Mesothelial cell of epicardium (in vitro differentiated cells): ENCODE data around the gene CAMK4. TPM values are rescaled to one million over a fixed set of nuclear protein-coding genes. Genes with fewer than 3 reads are reported as not detected.

Source experiments
- DNase-seq, 2 experiments: peaks; one replicate each; pipeline ENCODE4 v3.0.0; 2021; ENCODE audit warnings: low spot score in 2 of 2; ENCODE audit not compliant: unreplicated experiment in 2 of 2
- H3K27ac Mint-ChIP-seq: 2 replicates; pipeline ENCODE4 v1.8.0; 2021; ENCODE audit warnings: mixed read lengths
- H3K27me3 Mint-ChIP-seq: 2 replicates; pipeline ENCODE4 v1.8.0; 2021; ENCODE audit warnings: low read depth, mixed read lengths
- H3K36me3 Mint-ChIP-seq: 2 replicates; pipeline ENCODE4 v1.8.0; 2021; ENCODE audit warnings: mixed read lengths
- H3K4me1 Mint-ChIP-seq: 2 replicates; pipeline ENCODE4 v1.8.0; 2021; ENCODE audit warnings: mixed read lengths
- H3K4me3 Mint-ChIP-seq: 2 replicates; pipeline ENCODE4 v1.8.0; 2021; ENCODE audit warnings: mild to moderate bottlenecking, moderate library complexity, mixed read lengths
- H3K9me3 Mint-ChIP-seq: 2 replicates; pipeline ENCODE4 v1.8.0; 2021; ENCODE audit warnings: mixed read lengths
- total RNA-seq: library from RNA; stranded (reverse); gene quantifications from 3 replicates; pipeline ENCODE4 v1.2.1, GENCODE V29; 2021
- TF ChIP-seq, protein P1 (sequence below): fragments of 200-600 bp; sonication (generic); IDR thresholded peaks from one replicate; pipeline ENCODE4 v1.5.0; 2021; ENCODE audit warnings: antibody characterized with exemption; ENCODE audit not compliant: unreplicated experiment

CAMK4 gene
- total RNA-seq, 1 donor from 2014 or later: 13.3 TPM

DNA sequence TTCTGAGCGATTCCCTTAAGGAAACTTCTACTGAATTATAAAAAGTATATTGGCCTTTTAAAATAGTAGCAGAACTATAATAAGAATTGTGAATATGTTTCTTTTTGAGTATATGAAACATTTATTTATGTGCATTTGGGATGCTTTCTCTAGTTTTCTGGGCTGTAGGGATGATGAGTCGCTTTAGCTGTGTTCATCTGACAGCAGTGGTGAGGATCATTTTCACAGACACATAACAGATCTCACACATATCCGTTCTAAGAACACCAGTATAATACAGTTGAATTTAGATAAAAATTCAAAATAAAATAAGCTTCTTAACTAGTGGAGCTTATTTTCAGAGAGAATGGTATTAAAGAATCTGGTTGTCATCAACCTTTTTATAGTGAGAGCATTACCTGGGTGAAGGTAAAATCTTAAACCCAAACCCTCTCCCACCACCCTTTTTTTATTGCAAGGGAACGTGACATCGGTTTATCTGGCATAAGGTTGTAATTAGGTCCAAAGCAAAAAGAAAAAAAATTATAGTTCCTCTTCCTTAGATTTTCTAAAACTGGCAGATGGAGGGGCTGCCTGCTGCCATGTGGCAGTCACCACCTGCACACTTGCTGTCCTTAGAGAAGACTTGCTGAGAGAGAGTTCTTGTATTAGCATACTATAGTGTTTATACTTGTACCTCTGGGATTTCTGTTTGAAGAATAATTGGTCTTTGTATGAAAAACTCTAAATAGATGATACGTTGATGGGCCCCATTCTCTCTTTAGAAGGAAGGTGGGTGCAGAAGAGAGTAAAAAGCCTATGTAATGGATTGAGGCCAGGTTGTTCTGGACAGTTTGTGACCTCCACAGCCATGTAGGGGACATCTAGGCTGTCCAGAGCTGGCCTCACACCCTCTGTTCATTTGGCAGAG is 86.8 kb downstream of the CAMK4 start:
- no peaks in the 10 kb centered on the region for H3K36me3 Mint-ChIP-seq
- DNase-seq: no peak
- no peaks in the 10 kb centered on the region for H3K4me1 Mint-ChIP-seq
- no peaks in the 10 kb centered on the region for H3K27me3 Mint-ChIP-seq
- no peak overlapping the region for H3K4me3 Mint-ChIP-seq
- H3K27ac Mint-ChIP-seq: no peak overlapping the region
- TF ChIP-seq, protein P1, sequence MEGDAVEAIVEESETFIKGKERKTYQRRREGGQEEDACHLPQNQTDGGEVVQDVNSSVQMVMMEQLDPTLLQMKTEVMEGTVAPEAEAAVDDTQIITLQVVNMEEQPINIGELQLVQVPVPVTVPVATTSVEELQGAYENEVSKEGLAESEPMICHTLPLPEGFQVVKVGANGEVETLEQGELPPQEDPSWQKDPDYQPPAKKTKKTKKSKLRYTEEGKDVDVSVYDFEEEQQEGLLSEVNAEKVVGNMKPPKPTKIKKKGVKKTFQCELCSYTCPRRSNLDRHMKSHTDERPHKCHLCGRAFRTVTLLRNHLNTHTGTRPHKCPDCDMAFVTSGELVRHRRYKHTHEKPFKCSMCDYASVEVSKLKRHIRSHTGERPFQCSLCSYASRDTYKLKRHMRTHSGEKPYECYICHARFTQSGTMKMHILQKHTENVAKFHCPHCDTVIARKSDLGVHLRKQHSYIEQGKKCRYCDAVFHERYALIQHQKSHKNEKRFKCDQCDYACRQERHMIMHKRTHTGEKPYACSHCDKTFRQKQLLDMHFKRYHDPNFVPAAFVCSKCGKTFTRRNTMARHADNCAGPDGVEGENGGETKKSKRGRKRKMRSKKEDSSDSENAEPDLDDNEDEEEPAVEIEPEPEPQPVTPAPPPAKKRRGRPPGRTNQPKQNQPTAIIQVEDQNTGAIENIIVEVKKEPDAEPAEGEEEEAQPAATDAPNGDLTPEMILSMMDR: no peak
- no peaks in the 10 kb centered on the region for H3K9me3 Mint-ChIP-seq

DNA sequence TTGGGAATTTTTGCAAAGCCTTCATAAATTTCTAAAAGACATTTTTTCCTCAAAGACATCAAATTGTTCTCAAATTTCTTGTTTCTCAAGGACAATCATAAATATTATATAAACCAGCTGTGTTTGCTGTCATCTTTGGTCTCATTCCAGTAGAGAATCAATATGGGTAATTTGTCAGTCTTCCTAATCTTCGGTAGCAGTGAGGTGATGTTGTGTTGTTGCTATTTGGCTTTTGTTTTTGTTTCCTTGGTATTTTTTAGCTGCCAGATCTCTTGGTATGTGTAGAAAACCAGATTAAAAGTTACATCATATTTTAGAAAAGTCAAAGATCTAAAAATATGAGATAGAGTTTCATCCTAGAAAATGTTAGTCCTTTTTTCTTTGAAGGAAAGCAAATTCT is 87.5 kb downstream of the CAMK4 start:
- Mint-ChIP-seq H3K36me3 (no peaks in the 10 kb centered on the region), H3K9me3 (no peaks in the 10 kb centered on the region), H3K27ac (no peak overlapping the region), H3K4me1 (no peaks in the 10 kb centered on the region), H3K27me3 (no peaks in the 10 kb centered on the region), H3K4me3 (no peak overlapping the region)
- DNase-seq: no peak
- TF ChIP-seq, protein P1: no peak

DNA sequence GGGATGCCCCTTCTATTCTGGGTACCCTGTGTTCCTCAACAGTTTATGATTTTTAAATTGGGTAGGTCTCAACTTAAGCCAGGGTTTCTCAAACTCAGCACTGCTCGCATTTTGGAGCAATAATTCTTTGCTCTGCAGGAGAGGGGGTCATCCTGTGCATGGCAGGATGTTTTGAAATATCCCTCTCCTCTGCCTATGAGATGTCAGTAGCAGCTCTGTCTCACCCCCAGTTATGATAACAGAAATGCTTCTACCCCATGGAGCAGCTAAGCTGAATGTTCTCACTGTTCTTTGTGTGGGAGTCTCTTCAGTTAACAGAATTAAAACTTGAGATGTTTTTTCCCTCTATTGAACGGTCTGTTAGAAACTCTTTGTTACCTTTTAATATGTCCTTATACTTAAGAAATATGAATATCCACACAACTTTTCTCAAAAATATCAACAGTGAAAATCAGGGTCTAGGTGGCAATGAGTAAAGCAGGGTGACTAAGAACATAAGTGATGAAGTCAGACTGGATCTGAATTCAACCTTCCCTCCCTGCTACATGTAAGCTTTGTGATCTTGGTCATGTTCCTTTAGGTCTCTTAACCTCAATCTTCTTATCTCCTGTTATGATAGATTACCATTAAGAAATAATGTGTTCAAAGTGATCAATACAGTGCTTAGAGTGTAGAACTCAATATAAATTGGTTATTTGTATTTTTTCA is 89.0 kb downstream of the CAMK4 start:
- Mint-ChIP-seq H3K36me3 (no peaks in the 10 kb centered on the region), H3K9me3 (no peaks in the 10 kb centered on the region), H3K4me1 (no peaks in the 10 kb centered on the region), H3K4me3 (no peak overlapping the region), H3K27ac (no peak overlapping the region), H3K27me3 (no peaks in the 10 kb centered on the region)
- no peak for DNase-seq
- TF ChIP-seq, protein P1: no peak

DNA sequence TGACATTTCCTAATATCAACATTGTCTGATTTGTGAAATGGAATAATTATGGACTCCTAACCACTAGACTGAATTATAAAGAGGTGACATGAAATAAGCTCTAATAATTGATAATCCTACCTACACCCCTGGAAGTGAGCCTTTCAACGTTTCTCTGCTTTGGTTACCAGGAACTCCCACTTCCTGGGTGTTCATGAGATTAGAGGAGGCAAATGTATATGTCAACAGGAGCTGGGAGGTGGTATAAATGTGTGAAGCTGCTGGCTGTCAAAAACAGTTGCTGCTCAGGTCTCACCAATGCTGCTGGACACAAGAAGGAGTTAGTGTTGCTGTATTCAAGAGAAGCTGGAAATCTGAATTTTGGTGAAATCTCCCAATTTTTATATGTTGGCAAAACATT is 96.8 kb downstream of the CAMK4 start:
- Mint-ChIP-seq H3K27me3 (no peaks in the 10 kb centered on the region), H3K4me3 (no peak overlapping the region), H3K9me3 (peaks cover 12% of the 10 kb centered on the region), H3K36me3 (peaks cover 2% of the 10 kb centered on the region), H3K27ac (no peak overlapping the region), H3K4me1 (no peaks in the 10 kb centered on the region)
- no peak for DNase-seq
- TF ChIP-seq, protein P1: no peak

DNA sequence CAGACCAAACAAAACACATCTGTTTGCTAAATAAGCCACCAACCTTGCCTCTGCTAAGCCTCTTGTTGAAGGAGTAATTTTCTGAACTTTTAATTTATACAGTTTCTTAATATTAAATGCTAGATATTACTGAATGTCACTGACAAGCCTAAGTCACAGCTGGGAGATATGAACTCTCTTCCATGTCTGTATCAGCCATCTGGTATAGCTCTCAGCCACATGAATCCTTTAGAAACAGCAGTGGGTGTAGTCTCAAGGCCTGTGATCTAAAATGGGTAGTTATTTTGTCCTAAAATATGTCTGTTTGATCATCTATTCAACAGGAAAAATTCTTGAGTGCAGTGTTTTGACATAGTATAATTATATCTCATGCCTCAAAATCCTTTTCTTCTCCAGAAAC is 97.2 kb downstream of the CAMK4 start:
- Mint-ChIP-seq H3K27ac (no peak overlapping the region), H3K9me3 (peaks cover 14% of the 10 kb centered on the region), H3K4me1 (no peaks in the 10 kb centered on the region), H3K4me3 (no peak overlapping the region), H3K27me3 (no peaks in the 10 kb centered on the region), H3K36me3 (peaks cover 2% of the 10 kb centered on the region)
- TF ChIP-seq, protein P1: no peak
- no peak for DNase-seq
